ENCODE results near the gene PPP4C.

The PPP4C gene

GRCh38 chr16:30054959-30055553, 20.7 kb upstream of the PPP4C start:
- H3K4me3 ChIP-seq (ENCODE audit: low read depth, low read length): no peak overlapping the region

GRCh38 chr16:30060346-30060745, 15.4 kb upstream of the PPP4C start:
- H3K4me3 ChIP-seq (ENCODE audit: low read depth, low read length): no peak overlapping the region

GRCh38 chr16:30060836-30061554, 14.8 kb upstream of the PPP4C start:
- H3K4me3 ChIP-seq (ENCODE audit: low read depth, low read length): no peak overlapping the region

GRCh38 chr16:30063278-30063892, 12.4 kb upstream of the PPP4C start:
- no peak overlapping the region for H3K4me3 ChIP-seq (ENCODE audit: low read depth, low read length)

GRCh38 chr16:30063893-30064728, 11.7 kb upstream of the PPP4C start:
- peak overlapping the region; percentile 77 for H3K4me3 ChIP-seq (ENCODE audit: low read depth, low read length)

GRCh38 chr16:30064729-30065101, 11.1 kb upstream of the PPP4C start:
- peak overlapping the region; percentile 77 for H3K4me3 ChIP-seq (ENCODE audit: low read depth, low read length)

- H3K4me3 ChIP-seq (ENCODE audit: low read depth, low read length): peak within 1 kb of the TSS; percentile 97
These were observed 10.5 kb upstream of the PPP4C start, which contains the start of gene ALDOA for GRCh38 chr16:30065102-30065942. TSS of gene ALDOA (plus strand) at chr16:30065760. CDS start at chr16:30066898, 1,138 bp downstream.

GRCh38 chr16:30065943-30066760, 9.6 kb upstream of the PPP4C start:
- peak overlapping the region; percentile 97 for H3K4me3 ChIP-seq (ENCODE audit: low read depth, low read length)

- peak overlapping the region; percentile 97 for H3K4me3 ChIP-seq (ENCODE audit: low read depth, low read length)
These were observed 8.8 kb upstream of the PPP4C start for GRCh38 chr16:30066761-30067583.

- H3K4me3 ChIP-seq (ENCODE audit: low read depth, low read length): no peak overlapping the region
These were observed 8.2 kb upstream of the PPP4C start for GRCh38 chr16:30067584-30067916.

- no peak overlapping the region for H3K4me3 ChIP-seq (ENCODE audit: low read depth, low read length)
These were observed 7.5 kb upstream of the PPP4C start for GRCh38 chr16:30068333-30068732.

GRCh38 chr16:30068750-30069610, 6.8 kb upstream of the PPP4C start:
- no peak overlapping the region for H3K4me3 ChIP-seq (ENCODE audit: low read depth, low read length)

- no peak overlapping the region for H3K4me3 ChIP-seq (ENCODE audit: low read depth, low read length)
These were observed 6.0 kb upstream of the PPP4C start for GRCh38 chr16:30069611-30070462.

GRCh38 chr16:30070490-30070889, 5.3 kb upstream of the PPP4C start:
- no peak overlapping the region for H3K4me3 ChIP-seq (ENCODE audit: low read depth, low read length)

GRCh38 chr16:30076276-30076791, 540 bp downstream of the PPP4C start:
- peak overlapping the region; percentile 92 for H3K4me3 ChIP-seq (ENCODE audit: low read depth, low read length)

GRCh38 chr16:30077656-30078055, 1.9 kb downstream of the PPP4C start:
- H3K4me3 ChIP-seq (ENCODE audit: low read depth, low read length): no peak overlapping the region

GRCh38 chr16:30078744-30079143, 3.0 kb downstream of the PPP4C start:
- no peak overlapping the region for H3K4me3 ChIP-seq (ENCODE audit: low read depth, low read length)

Data from iPS-11a (cell line).